ENCODE measurements around the gene CES4A. TPM values are rescaled to one million over a fixed set of nuclear protein-coding genes. Genes with fewer than 3 reads are reported as not detected.
"Not testable (repeated sequence)": the region's sequence is repeated elsewhere in the genome, so short reads cannot be mapped to it uniquely, and the experiment has no call there.

The CES4A gene
- total RNA-seq, 1 experiment from 2014 or later = 0.61 TPM

DNA sequence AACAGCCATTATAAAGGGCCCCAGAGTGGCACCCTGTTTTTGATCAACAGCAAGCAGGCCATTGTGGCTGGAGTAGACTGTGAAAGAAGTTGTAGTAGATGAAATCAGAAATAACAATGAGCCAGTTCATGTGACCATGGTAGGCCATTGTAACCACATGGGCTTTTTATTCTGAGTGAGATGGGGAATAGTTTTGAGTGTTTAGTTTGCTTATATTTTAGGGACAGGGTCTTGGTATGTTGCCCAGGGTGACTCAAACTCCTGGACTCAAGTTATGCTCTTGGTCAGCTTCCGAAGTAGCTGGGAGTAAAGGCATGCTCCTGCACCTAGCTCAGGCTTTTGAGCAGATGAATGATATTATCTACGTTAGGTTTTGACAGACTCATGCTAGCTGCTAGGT lies 52.5 kb downstream of the CES4A start (continued):
- no peak for TF ChIP-seq RORB (CRISPR knock-in tag; IDR thresholded peaks at IDR 0.05)
- TF ChIP-seq, protein P1, sequence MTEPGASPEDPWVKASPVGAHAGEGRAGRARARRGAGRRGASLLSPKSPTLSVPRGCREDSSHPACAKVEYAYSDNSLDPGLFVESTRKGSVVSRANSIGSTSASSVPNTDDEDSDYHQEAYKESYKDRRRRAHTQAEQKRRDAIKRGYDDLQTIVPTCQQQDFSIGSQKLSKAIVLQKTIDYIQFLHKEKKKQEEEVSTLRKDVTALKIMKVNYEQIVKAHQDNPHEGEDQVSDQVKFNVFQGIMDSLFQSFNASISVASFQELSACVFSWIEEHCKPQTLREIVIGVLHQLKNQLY (CRISPR knock-in tag; IDR thresholded peaks at IDR 0.05) = no peak
- TF ChIP-seq ZNF121 (CRISPR knock-in tag; IDR thresholded peaks at IDR 0.05) = no peak
- no peak for TF ChIP-seq ATF1 (CRISPR knock-in tag; IDR thresholded peaks at IDR 0.05)
- TF ChIP-seq SP1 (CRISPR knock-in tag; conservative IDR thresholded peaks at IDR 0.05) = no peak
- TF ChIP-seq, protein P2, sequence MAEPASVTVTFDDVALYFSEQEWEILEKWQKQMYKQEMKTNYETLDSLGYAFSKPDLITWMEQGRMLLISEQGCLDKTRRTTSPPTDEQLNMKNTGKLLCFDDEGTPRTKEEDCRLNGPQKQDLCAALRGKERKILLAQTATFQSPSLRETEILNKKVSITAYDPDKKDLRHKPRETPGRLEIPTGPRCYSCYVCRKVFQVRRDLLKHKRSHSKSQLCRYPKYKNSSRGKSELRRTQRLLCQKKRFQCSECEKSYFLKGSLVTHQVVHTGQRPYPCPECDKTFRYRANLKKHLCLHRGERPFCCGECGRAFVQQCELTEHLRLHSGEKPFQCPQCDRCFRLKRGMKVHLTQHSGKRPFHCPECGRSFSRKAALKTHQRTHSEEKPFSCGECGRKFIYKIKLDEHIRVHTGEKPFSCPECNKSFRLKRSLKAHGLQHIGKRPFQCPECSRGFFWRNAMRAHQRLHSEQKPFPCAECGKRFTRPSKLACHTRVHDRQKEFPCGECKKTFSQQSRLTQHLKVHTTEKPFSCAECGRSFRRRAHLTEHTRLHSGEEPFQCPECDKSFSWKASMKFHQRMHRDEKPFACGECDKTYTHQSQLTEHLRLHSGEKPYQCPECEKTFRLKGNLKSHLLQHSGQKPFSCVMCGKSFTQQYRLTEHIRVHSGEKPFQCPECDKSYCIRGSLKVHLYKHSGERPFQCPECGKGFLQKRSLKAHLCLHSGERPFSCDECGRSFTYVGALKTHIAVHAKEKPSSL (CRISPR knock-in tag; conservative IDR thresholded peaks at IDR 0.05) = no peak
- no peak for TF ChIP-seq ZNF671 (CRISPR knock-in tag; IDR thresholded peaks at IDR 0.05)
- TF ChIP-seq SMAD3 (CRISPR knock-in tag; IDR thresholded peaks at IDR 0.05; ENCODE audit: borderline replicate concordance) = no peak
- no peak for TF ChIP-seq JUN (CRISPR knock-in tag; IDR thresholded peaks at IDR 0.05)
- TF ChIP-seq TEAD4 (CRISPR knock-in tag; IDR thresholded peaks at IDR 0.05) = no peak

DNA sequence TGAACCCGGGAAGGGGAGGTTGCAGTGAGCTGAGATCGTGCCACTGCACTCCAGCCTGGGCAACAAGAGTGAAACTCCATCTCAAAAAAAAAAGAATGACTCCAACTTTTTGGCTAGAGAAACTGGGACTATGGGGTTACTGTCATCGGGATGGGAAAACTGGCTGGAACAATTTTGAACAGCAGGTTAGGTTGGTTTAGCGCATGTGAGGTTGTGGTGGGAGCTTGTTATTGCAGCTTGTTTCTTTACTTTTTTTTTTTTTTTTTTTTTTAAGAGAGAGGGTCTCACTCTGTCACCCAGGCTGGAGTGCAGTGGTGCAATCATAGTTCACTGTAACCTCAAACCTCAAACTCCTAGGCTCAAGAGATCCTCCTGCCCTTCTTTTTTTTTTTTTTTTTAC lies 53.1 kb downstream of the CES4A start:
- H3K4me3 Mint-ChIP-seq; H3K27me3 Mint-ChIP-seq (ENCODE audit: low read depth); H3K9me3 Mint-ChIP-seq; H3K36me3 Mint-ChIP-seq; POLR2A ChIA-PET; H3K27ac Mint-ChIP-seq; H3K4me1 Mint-ChIP-seq; ATAC-seq; DNase-seq (ENCODE audit: low spot score): not testable (repeated sequence)
- CTCF ChIA-PET = interaction anchor here (0.5 to 1.7 kb wide), 17 partner anchors 11 to 354 kb away, joined by 3 to 8 read pairs (median 4); partner anchors contain the start of genes B3GNT9, CES3 and NAE1

DNA sequence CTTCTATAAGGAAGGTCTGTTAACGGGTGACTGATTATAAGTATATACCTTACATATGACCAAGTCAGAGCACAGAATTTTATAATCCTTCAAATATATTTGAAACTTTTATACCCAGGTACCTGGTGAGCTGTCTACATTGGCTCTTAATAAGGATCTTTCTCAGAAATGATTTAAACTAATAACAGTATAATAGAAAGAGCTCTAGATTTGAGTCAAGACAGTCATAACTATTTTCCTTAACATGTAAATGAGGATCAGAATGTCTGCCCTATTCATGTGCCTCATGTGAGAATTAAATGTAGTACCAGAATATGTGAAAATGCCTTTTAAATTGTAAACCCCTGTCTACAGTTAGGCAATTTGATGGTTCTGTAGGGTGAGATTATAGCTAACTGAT lies 55.0 kb downstream of the CES4A start:
- DNase-seq (ENCODE audit: low spot score) = no peak
- Mint-ChIP-seq H3K9me3 (no peaks in the 10 kb centered on the region), H3K27me3 (ENCODE audit: low read depth) (no peaks in the 10 kb centered on the region), H3K4me3 (no peak overlapping the region), H3K27ac (no peak overlapping the region), H3K36me3 (no peaks in the 10 kb centered on the region), H3K4me1 (peaks cover 7% of the 10 kb centered on the region)
- no peak for ATAC-seq
- TF ChIP-seq NFE2L1 (CRISPR knock-in tag; IDR thresholded peaks at IDR 0.05) (no peak), CBFB (CRISPR knock-in tag; IDR thresholded peaks at IDR 0.05; ENCODE audit: low read depth) (no peak), NFATC4 (CRISPR knock-in tag; IDR thresholded peaks at IDR 0.05) (no peak), FOXP1 (CRISPR knock-in tag; IDR thresholded peaks at IDR 0.05; ENCODE audit: borderline replicate concordance) (no peak), GRHL2 (CRISPR knock-in tag; IDR thresholded peaks at IDR 0.05; ENCODE audit: insufficient replicate concordance, severe bottlenecking) (no peak), JUN (CRISPR knock-in tag; IDR thresholded peaks at IDR 0.05) (no peak)
- TF ChIP-seq, protein P3, sequence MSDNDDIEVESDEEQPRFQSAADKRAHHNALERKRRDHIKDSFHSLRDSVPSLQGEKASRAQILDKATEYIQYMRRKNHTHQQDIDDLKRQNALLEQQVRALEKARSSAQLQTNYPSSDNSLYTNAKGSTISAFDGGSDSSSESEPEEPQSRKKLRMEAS (CRISPR knock-in tag; IDR thresholded peaks at IDR 0.05) = no peak
- TF ChIP-seq, protein P1 (CRISPR knock-in tag; IDR thresholded peaks at IDR 0.05) = no peak
- TF ChIP-seq, protein P4, sequence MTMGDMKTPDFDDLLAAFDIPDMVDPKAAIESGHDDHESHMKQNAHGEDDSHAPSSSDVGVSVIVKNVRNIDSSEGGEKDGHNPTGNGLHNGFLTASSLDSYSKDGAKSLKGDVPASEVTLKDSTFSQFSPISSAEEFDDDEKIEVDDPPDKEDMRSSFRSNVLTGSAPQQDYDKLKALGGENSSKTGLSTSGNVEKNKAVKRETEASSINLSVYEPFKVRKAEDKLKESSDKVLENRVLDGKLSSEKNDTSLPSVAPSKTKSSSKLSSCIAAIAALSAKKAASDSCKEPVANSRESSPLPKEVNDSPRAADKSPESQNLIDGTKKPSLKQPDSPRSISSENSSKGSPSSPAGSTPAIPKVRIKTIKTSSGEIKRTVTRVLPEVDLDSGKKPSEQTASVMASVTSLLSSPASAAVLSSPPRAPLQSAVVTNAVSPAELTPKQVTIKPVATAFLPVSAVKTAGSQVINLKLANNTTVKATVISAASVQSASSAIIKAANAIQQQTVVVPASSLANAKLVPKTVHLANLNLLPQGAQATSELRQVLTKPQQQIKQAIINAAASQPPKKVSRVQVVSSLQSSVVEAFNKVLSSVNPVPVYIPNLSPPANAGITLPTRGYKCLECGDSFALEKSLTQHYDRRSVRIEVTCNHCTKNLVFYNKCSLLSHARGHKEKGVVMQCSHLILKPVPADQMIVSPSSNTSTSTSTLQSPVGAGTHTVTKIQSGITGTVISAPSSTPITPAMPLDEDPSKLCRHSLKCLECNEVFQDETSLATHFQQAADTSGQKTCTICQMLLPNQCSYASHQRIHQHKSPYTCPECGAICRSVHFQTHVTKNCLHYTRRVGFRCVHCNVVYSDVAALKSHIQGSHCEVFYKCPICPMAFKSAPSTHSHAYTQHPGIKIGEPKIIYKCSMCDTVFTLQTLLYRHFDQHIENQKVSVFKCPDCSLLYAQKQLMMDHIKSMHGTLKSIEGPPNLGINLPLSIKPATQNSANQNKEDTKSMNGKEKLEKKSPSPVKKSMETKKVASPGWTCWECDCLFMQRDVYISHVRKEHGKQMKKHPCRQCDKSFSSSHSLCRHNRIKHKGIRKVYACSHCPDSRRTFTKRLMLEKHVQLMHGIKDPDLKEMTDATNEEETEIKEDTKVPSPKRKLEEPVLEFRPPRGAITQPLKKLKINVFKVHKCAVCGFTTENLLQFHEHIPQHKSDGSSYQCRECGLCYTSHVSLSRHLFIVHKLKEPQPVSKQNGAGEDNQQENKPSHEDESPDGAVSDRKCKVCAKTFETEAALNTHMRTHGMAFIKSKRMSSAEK (CRISPR knock-in tag; IDR thresholded peaks at IDR 0.05; ENCODE audit: borderline replicate concordance) = no peak
- TF ChIP-seq, protein P5, sequence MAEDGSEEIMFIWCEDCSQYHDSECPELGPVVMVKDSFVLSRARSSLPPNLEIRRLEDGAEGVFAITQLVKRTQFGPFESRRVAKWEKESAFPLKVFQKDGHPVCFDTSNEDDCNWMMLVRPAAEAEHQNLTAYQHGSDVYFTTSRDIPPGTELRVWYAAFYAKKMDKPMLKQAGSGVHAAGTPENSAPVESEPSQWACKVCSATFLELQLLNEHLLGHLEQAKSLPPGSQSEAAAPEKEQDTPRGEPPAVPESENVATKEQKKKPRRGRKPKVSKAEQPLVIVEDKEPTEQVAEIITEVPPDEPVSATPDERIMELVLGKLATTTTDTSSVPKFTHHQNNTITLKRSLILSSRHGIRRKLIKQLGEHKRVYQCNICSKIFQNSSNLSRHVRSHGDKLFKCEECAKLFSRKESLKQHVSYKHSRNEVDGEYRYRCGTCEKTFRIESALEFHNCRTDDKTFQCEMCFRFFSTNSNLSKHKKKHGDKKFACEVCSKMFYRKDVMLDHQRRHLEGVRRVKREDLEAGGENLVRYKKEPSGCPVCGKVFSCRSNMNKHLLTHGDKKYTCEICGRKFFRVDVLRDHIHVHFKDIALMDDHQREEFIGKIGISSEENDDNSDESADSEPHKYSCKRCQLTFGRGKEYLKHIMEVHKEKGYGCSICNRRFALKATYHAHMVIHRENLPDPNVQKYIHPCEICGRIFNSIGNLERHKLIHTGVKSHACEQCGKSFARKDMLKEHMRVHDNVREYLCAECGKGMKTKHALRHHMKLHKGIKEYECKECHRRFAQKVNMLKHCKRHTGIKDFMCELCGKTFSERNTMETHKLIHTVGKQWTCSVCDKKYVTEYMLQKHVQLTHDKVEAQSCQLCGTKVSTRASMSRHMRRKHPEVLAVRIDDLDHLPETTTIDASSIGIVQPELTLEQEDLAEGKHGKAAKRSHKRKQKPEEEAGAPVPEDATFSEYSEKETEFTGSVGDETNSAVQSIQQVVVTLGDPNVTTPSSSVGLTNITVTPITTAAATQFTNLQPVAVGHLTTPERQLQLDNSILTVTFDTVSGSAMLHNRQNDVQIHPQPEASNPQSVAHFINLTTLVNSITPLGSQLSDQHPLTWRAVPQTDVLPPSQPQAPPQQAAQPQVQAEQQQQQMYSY (CRISPR knock-in tag; IDR thresholded peaks at IDR 0.05) = no peak
- TF ChIP-seq, protein P6, sequence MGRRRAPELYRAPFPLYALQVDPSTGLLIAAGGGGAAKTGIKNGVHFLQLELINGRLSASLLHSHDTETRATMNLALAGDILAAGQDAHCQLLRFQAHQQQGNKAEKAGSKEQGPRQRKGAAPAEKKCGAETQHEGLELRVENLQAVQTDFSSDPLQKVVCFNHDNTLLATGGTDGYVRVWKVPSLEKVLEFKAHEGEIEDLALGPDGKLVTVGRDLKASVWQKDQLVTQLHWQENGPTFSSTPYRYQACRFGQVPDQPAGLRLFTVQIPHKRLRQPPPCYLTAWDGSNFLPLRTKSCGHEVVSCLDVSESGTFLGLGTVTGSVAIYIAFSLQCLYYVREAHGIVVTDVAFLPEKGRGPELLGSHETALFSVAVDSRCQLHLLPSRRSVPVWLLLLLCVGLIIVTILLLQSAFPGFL (CRISPR knock-in tag; IDR thresholded peaks at IDR 0.05; ENCODE audit: borderline replicate concordance) = no peak
- POLR2A ChIA-PET = no interaction called here
- CTCF ChIA-PET = interaction anchor here (0.9 to 2.9 kb wide), 4 partner anchors 25 to 176 kb away, joined by 3 to 9 read pairs (median 7); no protein-coding TSS in a partner anchor

Data from WTC11 (cell line).